DOHH2 (cell line): Measurements from ENCODE around the gene RAB3C.

Experiments used
- EZH2phosphoT487 ChIP-seq: fragments of 200-600 bp; sonication (generic); IDR thresholded peaks from 2 replicates; pipeline ENCODE4 v1.6.1; 2017; ENCODE audit warnings: borderline replicate concordance, mild to moderate bottlenecking, antibody characterized with exemption, low read length, moderate library complexity, mixed read lengths
- TF ChIP-seq, protein P1 (sequence below): fragments of 200-600 bp; sonication (generic); IDR thresholded peaks from one replicate; pipeline ENCODE4 v1.5.1; 2014; ENCODE audit warnings: antibody characterized with exemption, mild to moderate bottlenecking, low read depth, low read length; ENCODE audit not compliant: poor library complexity, severe bottlenecking

DNA sequence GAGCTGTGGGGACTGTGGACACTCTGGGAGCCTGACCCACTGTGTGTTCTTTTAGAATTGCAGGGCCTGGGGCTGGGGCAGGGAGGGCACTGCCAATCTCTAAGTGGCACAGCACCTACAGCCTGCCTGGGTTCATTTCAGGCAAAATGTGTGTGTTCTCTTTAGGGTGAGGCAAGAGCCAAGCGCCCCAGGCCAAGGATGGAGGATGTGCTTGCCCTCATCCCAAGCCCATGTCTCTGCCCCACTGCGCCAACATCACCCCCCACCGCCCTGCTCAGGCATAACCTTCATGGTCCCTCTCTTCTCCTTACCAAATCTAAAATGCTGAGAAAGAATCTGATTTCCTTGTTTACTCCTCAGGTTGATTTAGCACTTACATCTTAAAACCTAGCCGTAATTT is 304.4 kb downstream of the RAB3C start:
- TF ChIP-seq, protein P1, sequence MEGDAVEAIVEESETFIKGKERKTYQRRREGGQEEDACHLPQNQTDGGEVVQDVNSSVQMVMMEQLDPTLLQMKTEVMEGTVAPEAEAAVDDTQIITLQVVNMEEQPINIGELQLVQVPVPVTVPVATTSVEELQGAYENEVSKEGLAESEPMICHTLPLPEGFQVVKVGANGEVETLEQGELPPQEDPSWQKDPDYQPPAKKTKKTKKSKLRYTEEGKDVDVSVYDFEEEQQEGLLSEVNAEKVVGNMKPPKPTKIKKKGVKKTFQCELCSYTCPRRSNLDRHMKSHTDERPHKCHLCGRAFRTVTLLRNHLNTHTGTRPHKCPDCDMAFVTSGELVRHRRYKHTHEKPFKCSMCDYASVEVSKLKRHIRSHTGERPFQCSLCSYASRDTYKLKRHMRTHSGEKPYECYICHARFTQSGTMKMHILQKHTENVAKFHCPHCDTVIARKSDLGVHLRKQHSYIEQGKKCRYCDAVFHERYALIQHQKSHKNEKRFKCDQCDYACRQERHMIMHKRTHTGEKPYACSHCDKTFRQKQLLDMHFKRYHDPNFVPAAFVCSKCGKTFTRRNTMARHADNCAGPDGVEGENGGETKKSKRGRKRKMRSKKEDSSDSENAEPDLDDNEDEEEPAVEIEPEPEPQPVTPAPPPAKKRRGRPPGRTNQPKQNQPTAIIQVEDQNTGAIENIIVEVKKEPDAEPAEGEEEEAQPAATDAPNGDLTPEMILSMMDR, result no peak
- TF ChIP-seq EZH2phosphoT487, result no peak
